Right kidney (tissue), 9 donors: ENCODE measurements around the gene TSPAN19.
"Not testable (repeated sequence)": the region's sequence is repeated elsewhere in the genome, so short reads cannot be mapped to it uniquely, and the experiment has no call there.

Source experiments
- DNase-seq: peaks from one replicate; pipeline ENCODE4 v3.0.0-alpha.2; 2016
- long read RNA-seq, 8 donors: transcript quantifications; one replicate each; lab custom pipeline, GENCODE V29; 2026

TSPAN19 gene
- long read RNA-seq, donor 1 = 0 reads
- long read RNA-seq, donor 2 = 0 reads
- long read RNA-seq, donor 3 = 0 reads
- long read RNA-seq, donor 4, partial matches to known transcripts = 0 of 1 reads
- long read RNA-seq, donor 4, other reads (novel, unspliced or antisense) = 0 of 1 reads
- long read RNA-seq, donor 5, partial matches to known transcripts = 0 of 1 reads
- long read RNA-seq, donor 5, other reads (novel, unspliced or antisense) = 0 of 1 reads
- long read RNA-seq, donor 6 = 0 reads
- long read RNA-seq, donor 7 = 0 reads
- long read RNA-seq, donor 8, partial matches to known transcripts = 30 of 30 reads
- long read RNA-seq, donor 8, other reads (novel, unspliced or antisense) = 0 of 30 reads

DNA sequence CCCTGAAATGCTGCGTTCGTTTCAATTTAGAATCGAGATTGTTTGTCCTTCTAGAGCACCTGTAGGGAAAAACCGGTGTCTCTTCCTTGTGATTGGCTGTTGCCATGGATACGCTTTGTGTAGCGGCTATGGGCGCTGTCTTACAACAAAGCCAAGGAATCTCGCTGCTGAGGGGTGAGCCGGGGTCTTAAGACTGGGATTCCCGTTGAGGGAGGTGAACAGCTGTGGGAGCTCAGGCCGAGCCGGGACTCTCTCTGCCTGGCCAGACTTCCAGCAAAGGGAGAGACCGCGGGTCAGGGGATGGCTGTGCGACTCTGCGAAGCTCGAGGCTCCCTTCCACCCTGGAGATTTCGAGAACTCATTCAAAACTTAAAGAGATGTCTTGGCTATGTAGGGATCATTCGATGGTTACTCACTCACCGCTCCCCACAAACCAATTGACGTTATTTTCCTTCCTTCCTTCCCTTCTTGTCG, at the start of gene TSPAN19, which contains the start of gene LRRIQ1:
Gene TSPAN19 (minus strand): TSS at position 44 of the 474 bp plus-strand sequence. CDS start 6,331 bp downstream, outside the sequence.
Gene LRRIQ1 (plus strand): TSS at position 118 of the 474 bp plus-strand sequence. CDS start 1,826 bp downstream, outside the sequence.
- peak; percentile 78 for DNase-seq

DNA sequence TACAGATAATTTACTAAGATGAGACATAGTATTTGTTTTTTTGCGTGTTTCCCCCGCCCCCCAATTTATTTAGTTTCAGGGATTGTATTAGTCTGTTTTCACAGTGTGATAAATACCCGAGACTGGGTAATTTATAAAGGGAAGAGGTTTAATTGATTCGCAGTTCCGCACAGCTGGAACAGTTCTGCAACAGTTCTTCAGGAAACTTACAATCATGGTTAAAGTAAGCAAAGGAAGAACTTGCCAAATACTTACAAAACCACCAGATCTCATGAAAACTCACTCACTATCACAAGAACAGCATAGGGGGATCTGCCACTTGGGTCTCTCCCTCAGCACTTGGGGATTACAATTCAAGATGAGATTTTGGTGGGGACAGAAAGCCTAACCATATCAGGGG, 49.0 kb upstream of the TSPAN19 start:
- DNase-seq = no peak

DNA sequence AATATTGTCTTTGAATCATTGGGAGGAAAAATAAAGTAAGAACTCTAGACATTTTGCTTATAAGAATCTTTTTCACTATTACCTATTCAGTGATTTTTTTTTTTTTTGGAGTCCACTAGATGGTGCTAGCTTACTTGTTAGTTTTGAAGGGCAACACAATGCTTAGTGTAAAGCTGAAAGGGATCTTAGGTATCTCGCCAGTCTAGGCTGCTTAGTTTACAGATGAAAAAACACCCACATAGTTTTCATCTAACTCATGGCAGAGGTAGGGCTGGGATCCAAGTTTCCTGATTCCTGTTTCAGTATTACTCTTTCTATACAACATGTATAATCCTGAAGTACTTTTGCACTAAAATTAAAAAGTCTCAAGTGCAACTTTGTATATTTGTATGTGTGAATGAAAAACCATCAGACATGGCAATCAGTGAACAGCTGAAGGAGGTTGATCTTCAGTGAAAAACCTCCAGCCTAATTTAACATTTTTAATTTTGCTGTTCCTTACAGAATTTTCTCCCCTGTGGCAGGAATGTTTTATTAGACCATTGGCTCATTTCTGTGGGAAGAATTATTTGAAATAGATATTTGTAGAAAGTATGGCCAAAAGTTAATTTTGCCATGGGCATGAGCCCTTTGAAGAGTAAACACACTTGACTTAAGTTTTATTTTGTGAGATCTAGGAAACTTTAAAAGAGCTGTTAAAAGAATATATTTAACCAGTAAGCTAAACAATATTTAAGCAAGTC, 40.8 kb upstream of the TSPAN19 start:
- DNase-seq = peak; percentile 17

DNA sequence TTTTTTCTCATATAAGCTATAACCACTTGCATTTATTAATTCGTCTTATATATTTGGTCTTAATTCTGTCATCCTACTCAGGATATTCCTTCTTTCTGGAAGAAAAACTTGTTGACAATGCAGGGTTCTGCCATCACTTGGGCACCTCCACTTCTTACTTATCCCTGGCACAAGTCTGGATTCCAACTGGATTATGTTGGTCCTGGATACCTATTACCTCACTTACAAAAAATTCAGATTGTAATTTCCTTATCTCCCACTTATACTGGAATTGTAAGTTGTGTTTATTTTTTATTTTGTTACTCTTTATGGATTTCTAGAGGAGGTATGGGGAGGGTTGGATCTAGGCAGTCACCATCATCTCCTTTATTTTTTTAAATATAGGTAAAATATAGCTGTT, 36.7 kb upstream of the TSPAN19 start:
- DNase-seq = no peak

DNA sequence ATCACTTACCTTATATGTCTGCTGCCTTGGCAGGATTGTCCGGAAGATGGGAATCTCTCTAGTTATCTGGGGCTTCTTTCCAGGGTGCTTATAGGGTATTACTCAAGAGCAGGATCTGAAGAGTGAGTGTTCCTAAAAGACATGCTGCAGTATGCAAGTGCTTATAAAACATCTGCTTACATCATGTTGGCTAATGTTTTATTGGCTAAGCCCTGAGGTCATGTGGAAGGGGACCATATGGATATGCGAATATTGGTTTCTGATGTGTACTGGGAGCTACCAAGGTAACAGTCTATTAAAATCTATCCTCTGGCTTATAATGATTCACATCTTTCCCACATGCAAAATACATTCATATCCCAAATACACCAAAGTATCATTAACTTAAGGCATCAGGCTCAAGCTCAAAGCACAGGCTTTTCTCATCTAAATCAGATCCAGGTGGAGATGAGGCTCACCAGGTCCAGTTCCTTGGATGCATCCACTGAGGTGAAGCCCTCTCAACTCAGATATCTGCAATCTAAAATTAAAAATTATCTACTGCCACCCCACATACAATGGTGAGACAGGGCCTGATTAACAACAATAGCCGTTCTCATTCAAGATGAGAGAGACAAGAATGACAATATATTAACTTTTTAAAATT, 29.9 kb upstream of the TSPAN19 start:
- no peak for DNase-seq

DNA sequence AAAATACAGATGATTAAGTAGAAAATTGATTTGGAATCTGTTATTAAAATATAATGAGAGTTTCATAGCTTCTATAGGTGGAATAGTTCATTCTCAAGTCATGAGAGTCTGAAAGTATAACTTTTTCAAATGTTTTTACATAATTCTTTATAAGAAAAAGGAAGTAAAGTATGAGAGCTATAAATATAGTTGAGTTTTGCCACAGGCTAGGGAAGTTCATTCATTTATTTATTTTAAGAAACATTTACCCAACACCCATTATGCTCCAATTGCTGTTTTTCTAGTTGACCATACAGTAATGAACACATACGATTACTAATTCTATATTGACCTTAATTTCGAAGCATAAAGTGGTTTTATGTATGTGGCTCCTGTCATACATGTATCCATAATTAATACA, 24.8 kb upstream of the TSPAN19 start:
- DNase-seq = no peak

DNA sequence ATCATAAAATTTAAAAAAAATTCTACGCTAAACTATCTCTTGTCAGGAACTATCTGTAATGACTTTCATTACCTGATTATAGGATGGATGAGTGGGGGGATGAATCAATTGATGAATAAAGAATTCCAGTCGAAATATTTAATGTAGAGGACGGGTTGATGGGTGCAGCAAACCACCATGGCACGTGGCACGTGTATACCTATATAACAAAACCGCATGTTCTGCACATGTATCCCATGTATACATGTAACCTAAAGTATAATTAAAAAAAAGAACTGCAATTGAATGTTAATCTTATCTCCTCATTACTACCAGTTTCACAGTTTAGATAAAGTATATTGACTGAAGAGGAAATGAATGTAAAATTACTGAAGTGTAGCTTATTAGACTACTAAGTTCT, 23.5 kb upstream of the TSPAN19 start:
- no peak for DNase-seq

DNA sequence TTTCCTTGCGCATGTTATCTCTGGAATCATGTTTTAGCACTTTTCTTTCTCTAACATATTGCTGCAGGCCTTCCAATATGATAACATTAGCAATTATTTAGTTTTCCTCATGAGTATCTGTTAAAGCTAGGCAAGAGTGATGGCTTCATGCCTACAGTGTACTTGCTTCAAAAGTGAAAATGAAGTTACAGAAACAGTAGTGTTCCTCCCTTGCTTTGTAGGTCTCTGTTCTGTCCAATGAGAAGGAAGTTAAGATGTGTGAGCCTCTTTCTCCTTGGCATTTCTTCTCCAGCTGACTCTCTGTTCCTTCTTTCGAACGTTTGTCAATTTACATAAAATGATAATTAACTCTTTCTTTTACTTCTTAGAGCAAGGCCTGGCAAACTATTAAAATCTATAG, 22.3 kb upstream of the TSPAN19 start:
- DNase-seq = no peak

DNA sequence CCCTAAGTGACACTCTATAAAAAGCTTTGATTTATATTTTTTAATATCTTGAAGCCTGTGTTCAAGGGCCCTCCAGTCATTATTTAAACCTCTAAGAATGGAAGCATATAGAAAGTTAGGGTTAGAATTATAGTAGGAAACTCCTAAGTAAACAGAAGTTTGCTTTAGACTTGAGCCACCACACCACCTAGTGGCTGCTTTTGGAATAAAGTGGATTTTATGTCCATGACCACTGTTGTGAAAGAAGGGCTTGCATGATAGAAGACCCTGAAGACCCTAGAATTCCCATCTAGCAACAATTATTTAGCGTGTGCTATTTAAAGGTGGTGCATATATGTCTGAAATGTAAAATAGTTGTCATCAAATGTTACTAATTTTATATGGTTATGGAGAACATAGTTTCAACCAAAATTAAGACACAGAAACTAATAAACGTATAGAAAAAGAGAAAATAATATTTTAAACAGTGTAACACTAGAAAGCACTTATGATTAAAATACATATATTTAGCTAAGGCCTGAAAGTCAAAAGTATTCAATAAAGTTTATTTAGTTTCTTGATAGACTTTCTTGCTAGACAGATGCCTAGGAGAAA, 21.4 kb upstream of the TSPAN19 start:
- no peak for DNase-seq

DNA sequence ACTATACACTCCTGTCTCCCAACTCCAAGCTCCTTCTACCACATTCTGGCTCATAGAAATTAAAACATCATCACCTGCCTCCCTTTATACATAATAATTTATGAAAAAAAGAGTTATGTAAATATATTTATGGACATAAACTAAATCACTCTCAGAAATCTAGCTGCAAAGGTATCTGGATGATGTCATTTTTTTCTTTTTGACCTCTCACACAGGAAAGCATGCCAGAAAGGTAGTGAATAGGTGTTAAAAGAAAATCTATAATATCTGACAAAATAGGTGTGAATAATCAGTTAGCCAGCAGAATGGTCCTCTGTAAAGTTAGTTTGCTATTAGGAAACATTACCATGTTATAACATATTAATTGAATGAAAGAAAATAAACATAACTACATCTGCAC, 7.8 kb upstream of the TSPAN19 start:
- DNase-seq = no peak

DNA sequence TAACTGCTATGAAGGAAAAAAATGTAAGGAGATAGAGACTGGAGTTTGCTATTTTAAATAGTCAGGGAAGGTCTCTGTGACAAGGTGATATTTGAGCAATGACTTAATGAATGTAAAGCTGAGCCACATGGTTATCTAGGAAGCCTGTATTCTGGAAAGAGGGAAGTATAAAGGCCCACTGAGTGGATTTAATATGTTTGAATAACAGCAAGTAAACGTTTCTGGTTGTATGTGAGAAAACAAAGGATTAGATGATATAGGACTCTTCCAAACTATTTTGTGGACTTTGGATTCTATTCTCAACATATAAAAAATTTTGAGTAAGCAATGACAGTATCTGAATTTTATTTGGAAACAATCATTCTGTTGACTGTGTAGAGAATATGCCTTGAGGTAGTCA, 5.3 kb upstream of the TSPAN19 start:
- DNase-seq = no peak

DNA sequence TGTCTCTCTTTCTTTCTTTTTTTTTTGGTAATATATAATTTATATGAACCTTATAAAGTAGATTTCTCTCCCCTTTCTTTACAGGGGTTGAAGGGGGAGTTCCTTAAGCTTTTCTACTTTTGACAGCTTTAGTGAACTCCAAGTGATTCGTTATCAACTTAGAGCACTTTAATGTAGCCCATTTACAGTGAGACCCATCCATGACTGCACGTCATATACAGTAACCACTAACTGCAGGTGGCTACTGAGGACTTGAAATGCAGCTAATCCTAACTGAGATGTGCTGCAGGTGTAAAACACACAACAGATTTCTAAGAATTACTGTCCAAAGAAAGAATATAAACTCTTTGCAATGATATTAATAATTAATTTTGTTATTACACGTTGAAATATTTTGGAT, 656 bp upstream of the TSPAN19 start:
- DNase-seq = no peak

DNA sequence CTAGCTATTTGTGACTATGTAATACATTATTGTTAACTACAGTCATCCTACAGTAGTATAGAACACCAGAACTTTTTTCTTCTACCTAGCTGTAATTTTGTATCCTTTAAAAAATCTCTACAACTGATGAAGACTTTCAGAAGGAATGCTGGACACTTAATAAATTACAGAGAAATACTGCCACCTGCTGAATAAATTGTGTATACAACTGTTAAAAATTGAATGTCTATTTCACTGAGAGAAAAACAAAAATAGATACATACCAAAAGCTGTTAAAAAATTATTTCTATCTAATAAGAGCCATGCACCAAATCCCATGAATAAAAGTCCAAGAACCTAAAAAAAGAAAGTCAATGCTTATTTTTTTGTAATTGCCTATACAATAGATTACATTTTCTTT, 6.6 kb downstream of the TSPAN19 start:
- DNase-seq = no peak

DNA sequence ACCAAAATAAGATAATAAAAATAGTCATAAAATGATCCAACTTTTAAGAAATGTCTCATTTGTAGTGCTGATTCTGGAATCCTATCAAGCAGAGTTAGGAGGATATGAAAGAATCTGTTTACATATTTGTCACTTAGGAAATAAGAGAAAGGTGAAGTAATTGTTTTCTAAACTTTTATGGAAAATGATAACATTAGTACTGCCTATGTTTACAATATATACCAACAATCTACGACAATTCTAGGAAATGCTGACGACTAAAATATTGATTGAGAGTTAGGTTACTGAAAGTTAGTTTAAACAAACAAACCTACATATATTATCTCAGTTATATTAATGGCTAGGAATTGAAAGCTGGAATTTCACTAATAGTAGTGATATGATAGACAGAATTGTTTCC, 18.0 kb downstream of the TSPAN19 start:
- DNase-seq = no peak

DNA sequence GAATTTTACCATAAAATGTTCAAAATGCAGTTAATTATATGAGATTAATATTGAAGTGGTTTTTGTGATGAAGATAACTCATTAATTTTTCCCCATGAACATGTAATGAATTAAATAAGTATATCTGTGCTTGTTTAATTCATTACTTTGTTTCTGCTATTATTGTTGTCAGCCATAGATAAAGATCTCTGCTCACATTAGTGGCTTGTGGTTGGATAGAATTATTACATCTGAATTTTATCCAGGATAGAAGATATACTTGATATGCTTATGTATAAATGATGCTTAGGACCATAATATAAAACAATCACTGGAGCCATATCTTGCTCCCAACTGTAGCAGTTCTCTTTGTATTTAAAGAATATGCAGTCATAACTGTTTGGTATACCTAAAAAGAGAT, 18.5 kb downstream of the TSPAN19 start:
- DNase-seq = no peak

DNA sequence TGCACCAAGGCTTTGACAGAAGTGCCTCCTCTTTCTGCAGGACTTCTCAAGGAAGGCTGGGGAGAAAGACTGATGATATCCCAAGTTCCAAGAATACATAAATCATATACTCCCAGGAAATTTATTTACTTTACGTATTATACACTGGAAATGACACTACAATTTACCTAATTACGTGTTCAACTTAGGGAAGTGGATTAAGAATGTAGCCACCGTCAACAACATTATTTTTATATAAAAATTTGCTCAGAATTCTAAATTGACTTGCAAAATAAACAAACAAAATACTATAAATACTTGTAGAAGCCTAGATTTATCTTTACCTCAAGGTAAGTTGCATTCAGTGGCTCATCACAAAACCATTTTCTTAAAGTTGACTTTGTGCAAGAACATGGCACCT, 18.9 kb downstream of the TSPAN19 start:
- DNase-seq = no peak

DNA sequence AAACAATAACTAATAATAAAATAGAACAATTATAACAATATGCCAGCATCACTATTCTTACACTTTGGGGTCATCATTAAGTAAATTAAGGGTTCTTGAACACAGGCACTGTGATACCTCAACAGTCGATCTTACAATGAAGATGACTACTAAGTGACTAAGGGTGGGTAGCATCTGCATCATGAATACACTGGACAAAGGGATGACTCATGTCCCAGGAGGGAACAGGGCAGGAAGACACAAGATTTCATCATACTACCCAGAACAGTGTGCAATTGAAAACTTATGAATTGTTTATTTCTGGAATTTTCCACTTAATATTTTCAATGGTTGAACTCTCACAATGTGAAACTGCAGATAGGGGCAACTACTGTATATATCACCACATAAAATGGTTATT, 19.7 kb downstream of the TSPAN19 start:
- DNase-seq = no peak

DNA sequence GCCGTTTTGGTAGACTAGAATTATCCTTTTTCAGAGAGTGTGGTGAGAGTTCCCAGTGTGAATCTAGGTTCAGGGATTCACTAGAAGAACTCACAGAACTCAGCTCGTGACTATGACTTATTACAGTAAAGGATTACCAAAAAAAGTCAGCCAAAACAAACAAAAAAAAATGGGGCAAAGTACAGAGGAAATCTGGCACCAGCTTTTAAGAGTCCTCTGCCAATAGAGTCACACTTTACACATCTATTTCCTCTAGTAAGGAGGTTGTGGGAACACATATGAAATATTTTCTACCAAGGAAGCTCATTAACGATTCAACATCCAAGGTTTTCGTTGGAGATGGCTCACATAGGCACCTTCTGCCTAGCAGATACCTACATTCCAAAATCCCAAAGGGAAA, 28.2 kb downstream of the TSPAN19 start:
- DNase-seq = no peak

DNA sequence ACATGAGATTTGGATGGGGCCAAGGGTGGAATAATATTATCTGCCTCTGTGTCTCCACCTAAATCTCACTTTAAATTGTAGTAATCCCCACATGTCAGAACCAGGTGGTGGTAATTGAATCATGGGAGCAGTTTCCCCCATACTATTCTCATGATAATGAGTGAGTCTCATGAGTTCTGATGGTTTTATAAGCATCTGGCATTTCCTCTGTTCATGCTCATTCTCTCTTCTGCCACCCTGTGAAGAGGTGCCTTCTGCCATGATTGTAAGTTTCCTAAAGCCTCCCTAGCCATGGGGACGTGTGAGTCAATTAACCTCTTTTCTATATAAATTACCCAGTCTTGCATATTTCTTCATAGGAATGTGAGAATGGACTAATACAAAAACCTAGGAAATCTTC, 29.9 kb downstream of the TSPAN19 start:
- DNase-seq = no peak

DNA sequence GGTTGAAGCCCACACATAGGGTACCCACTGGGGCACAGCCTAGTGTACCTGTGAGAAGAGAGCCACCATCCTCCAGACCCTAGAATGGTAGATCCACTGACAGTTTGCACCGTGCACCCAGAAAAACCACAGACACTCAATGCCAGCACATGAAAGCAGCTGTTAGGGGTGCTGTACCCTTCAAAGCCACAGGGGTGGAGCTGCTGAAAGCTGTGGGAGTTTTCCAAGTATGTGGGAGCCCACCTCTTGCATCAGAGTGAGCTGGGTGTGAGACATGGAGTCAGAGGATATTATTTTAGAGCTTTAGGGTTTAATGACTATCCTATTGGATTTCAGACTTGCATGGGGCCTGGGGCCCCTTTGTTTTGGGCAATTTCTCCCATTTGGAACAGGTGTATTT, 30.5 kb downstream of the TSPAN19 start:
- DNase-seq = no peak

DNA sequence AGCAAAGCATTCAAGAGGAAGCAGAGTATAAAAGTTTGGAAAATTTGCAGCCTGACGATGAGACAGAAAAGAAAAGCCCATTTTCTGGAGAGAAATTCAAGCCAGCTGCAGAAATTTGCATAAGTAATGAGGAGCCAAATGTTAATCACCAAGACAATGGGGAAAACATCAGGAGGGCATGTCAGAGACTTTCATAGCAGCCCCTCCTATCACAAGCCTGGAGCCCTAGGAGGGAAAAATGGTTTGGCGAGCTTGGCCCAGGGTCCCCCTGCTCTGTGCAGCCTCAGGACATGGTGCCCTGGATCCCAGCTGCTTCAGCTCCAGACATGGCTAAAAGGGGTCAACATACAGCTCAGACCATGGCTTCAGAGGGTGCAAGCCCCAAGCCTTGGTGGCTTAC, 31.0 kb downstream of the TSPAN19 start:
- DNase-seq = not testable (repeated sequence)

DNA sequence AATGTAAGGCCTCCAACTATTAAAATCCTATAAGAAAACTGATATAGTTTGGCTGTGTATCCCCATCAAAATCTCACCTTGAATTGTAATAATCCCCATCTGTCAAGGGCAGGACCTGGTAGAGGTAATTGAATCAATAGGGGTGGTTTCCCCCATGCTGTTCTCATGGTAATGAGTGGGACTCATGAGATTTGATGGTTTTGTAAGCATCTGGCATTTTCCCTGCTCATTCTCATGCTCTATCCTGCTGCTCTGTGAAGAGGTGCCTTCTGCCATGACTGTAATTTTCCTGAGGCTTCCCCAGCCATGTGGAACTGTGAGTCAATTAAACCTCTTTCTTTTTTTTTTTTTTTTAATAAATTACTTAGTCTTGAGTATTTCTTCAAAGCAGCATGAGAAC, 31.9 kb downstream of the TSPAN19 start:
- no peak for DNase-seq

DNA sequence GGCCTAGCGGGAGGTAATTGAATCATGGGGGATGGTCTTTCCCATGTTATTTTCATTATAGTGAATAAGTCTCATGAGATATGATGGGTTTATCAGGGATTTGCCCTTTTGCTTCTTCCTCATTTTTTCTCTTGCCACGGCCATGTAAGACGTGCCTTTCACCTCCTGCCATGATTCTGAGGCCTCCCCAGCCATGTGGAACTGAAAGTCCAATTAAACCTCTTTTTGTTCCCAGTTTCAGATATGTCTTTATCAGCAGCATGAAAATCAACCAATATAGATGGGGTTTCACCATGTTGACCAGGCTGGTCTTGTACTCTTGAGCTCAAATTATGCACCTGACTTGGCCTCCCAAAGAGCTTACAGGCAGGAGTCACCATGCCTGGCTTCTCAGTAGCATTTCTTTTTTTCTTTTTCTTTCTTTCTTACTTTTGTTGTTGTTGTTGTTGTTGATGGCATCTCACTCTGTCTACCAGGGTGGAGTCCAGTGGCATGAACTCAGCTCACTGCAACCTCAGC, 33.2 kb downstream of the TSPAN19 start:
- DNase-seq = no peak
